Measurements from ENCODE around the gene DUOX1.
A peak's percentile ranks its signal among the peaks of the same experiment; 100 is the strongest.

Gene DUOX1

GRCh38 chr15:45180648-45181436 is 51.0 kb downstream of the DUOX1 start:
- no peaks in the 10 kb centered on the region for H3K27me3 Mint-ChIP-seq (ENCODE audit: low read depth)
- no peak overlapping the region for H3K4me3 Mint-ChIP-seq
- no peak overlapping the region for H3K27ac Mint-ChIP-seq
- H3K4me1 Mint-ChIP-seq, result peaks cover 37% of the 10 kb centered on the region
- H3K9me3 Mint-ChIP-seq, result no peaks in the 10 kb centered on the region
- TF ChIP-seq CTCF (IDR thresholded peaks at IDR 0.05; ENCODE audit: unreplicated experiment in 3 of 3), result no peak
- peaks cover 34% of the 10 kb centered on the region for H3K36me3 Mint-ChIP-seq (ENCODE audit: low read depth)

GRCh38 chr15:45181491-45182285 is 51.9 kb downstream of the DUOX1 start:
- Mint-ChIP-seq H3K4me1 (peaks cover 44% of the 10 kb centered on the region), H3K27me3 (ENCODE audit: low read depth) (no peaks in the 10 kb centered on the region), H3K4me3 (no peak overlapping the region), H3K9me3 (no peaks in the 10 kb centered on the region), H3K36me3 (ENCODE audit: low read depth) (peaks cover 26% of the 10 kb centered on the region), H3K27ac (no peak overlapping the region)
- TF ChIP-seq CTCF (IDR thresholded peaks at IDR 0.05; ENCODE audit: unreplicated experiment in 3 of 3), result no peak

DNA sequence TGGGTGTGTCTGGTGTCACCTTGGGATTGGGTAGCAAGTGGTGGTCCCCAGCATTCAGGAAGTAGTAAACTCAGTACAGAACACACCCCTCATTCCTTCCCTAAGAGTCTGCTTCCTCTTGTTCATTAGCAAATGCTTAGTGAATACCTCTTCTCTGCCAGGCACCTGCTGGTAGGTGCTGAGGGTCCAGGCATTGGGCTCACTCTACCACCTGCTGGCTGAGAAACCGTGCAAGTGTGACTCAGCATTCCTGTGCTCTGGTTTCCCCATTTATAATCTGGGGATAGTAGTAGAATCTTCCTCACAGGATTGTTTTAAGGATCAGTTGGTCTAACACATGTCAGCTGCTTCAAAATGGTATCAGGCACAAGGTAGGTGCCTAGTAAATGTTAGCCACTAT is 53.2 kb downstream of the DUOX1 start:
- H3K27me3 Mint-ChIP-seq (ENCODE audit: low read depth), result no peaks in the 10 kb centered on the region
- H3K9me3 Mint-ChIP-seq, result no peaks in the 10 kb centered on the region

DNA sequence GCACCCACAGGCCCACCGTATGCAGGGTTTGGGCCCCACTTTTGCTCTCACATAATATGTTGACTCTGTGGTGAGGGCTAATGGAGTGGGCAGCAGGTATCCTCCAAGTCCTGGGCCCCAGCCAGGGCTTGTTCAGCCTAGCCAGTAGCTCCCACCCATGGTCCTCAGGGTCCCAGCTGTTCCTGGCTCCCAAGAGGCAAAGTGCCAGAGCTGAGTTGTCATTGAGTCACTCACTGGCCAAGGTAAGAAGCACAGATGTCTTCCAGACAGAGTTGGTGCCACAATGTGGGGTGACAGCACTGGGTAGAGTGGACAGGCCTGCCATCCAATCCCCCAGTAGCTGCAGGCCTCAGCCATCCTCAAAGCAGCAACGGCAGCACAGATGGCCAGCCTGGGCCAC is 53.7 kb downstream of the DUOX1 start:
- TF ChIP-seq CTCF (IDR thresholded peaks at IDR 0.05; ENCODE audit: unreplicated experiment in 3 of 3), result no peak
- Mint-ChIP-seq H3K4me3 (no peak overlapping the region), H3K27ac (no peak overlapping the region), H3K4me1 (peaks cover 54% of the 10 kb centered on the region), H3K36me3 (ENCODE audit: low read depth) (peaks cover 13% of the 10 kb centered on the region), H3K9me3 (no peaks in the 10 kb centered on the region), H3K27me3 (ENCODE audit: low read depth) (no peaks in the 10 kb centered on the region)

More for the DNA sequence above, 53.2 kb downstream of the DUOX1 start:
- Mint-ChIP-seq H3K36me3 (ENCODE audit: low read depth) (peaks cover 13% of the 10 kb centered on the region), H3K27ac (no peak overlapping the region), H3K4me1 (peaks cover 49% of the 10 kb centered on the region), H3K4me3 (no peak overlapping the region)
- TF ChIP-seq CTCF (IDR thresholded peaks at IDR 0.05; ENCODE audit: unreplicated experiment in 3 of 3), result no peak

GRCh38 chr15:45184562-45185041 is 54.8 kb downstream of the DUOX1 start:
- H3K27me3 Mint-ChIP-seq (ENCODE audit: low read depth), result no peaks in the 10 kb centered on the region
- H3K36me3 Mint-ChIP-seq (ENCODE audit: low read depth), result peaks cover 13% of the 10 kb centered on the region
- H3K9me3 Mint-ChIP-seq, result no peaks in the 10 kb centered on the region
- peaks cover 56% of the 10 kb centered on the region for H3K4me1 Mint-ChIP-seq
- H3K4me3 Mint-ChIP-seq, result peak overlapping the region in 2 of 3 experiments; percentile 72 to 93
- H3K27ac Mint-ChIP-seq, result peak overlapping the region in 1 of 3 experiments; percentile 72
- TF ChIP-seq CTCF (IDR thresholded peaks at IDR 0.05; ENCODE audit: unreplicated experiment in 3 of 3), result no peak
